Measurements from ENCODE around the gene NUTM1. TPM values are rescaled to one million over a fixed set of nuclear protein-coding genes. Genes with fewer than 3 reads are reported as not detected.

The NUTM1 gene
- total RNA-seq, 2 experiments from 2014 or later, result not detected

- no peak overlapping the region for H3K4me3 Mint-ChIP-seq
- ChIA-PET POLR2A (interaction anchor here (1.3 kb wide), 1 partner anchor 16 kb away, joined by 3 read pairs; no protein-coding TSS in a partner anchor), CTCF (no interaction called here)
- Histone ChIP-seq H3K4me1 (ENCODE audit: insufficient read depth, low read length) (no peaks in the 10 kb centered on the region), H3K36me3 (ENCODE audit: insufficient read depth, low read length) (peaks cover 33% of the 10 kb centered on the region), H3K4me3 (ENCODE audit: low read length) (no peak overlapping the region), H3K27me3 (ENCODE audit: control insufficient read depth in 1 of 2, insufficient read depth in 2 of 2, low read length in 2 of 2) (no peaks in the 10 kb centered on the region), H3K27ac (ENCODE audit: low read depth in 1 of 2, low read length in 2 of 2) (no peak overlapping the region), H3K9me3 (ENCODE audit: control insufficient read depth in 1 of 2, insufficient read depth in 1 of 2, low read length in 2 of 2) (no peaks in the 10 kb centered on the region)
- TF ChIP-seq CTCF (IDR thresholded peaks at IDR 0.05), result no peak
- H3K27ac Mint-ChIP-seq, result no peak overlapping the region
- DNase-seq (no peak), ATAC-seq (ENCODE audit: poor library complexity) (no peak)
- H3K9me3 Mint-ChIP-seq, result no peaks in the 10 kb centered on the region
- no peaks in the 10 kb centered on the region for H3K4me1 Mint-ChIP-seq (ENCODE audit: low read depth)
- intact Hi-C loops (cut with DNase I, micrococcal nuclease), result no loop called here
- no peaks in the 10 kb centered on the region for H3K27me3 Mint-ChIP-seq
- H3K36me3 Mint-ChIP-seq (ENCODE audit: low read depth), result peaks cover 38% of the 10 kb centered on the region
These were observed 10.5 kb downstream of the NUTM1 start for GRCh38 chr15:34353627-34354026.

- no peaks in the 10 kb centered on the region for H3K27me3 ChIP-seq (ENCODE audit: control insufficient read depth in 1 of 2, insufficient read depth in 2 of 2, low read length in 2 of 2)
- Mint-ChIP-seq H3K27me3 (no peaks in the 10 kb centered on the region), H3K4me3 (no peak overlapping the region), H3K36me3 (ENCODE audit: low read depth) (peaks cover 44% of the 10 kb centered on the region), H3K9me3 (no peaks in the 10 kb centered on the region), H3K27ac (no peak overlapping the region), H3K4me1 (ENCODE audit: low read depth) (no peaks in the 10 kb centered on the region)
- no peaks in the 10 kb centered on the region for H3K4me1 ChIP-seq (ENCODE audit: insufficient read depth, low read length)
- TF ChIP-seq CTCF (IDR thresholded peaks at IDR 0.05), result no peak
- ChIA-PET CTCF (no interaction called here), POLR2A (interaction anchor here (0.6 to 2.3 kb wide), 2 partner anchors 11 to 12 kb away, joined by 3 to 10 read pairs; partner anchors contain the start of gene LPCAT4)
- H3K36me3 ChIP-seq (ENCODE audit: insufficient read depth, low read length), result peaks cover 38% of the 10 kb centered on the region
- intact Hi-C loops (cut with DNase I, micrococcal nuclease), result no loop called here
- H3K9me3 ChIP-seq (ENCODE audit: control insufficient read depth in 1 of 2, insufficient read depth in 1 of 2, low read length in 2 of 2), result no peaks in the 10 kb centered on the region
- ATAC-seq (ENCODE audit: poor library complexity) (no peak), DNase-seq (no peak)
- no peak overlapping the region for H3K27ac ChIP-seq (ENCODE audit: low read depth in 1 of 2, low read length in 2 of 2)
- H3K4me3 ChIP-seq (ENCODE audit: low read length), result no peak overlapping the region
These were observed 11.2 kb downstream of the NUTM1 start for GRCh38 chr15:34354286-34354685.

GRCh38 chr15:34355241-34355640, 12.1 kb downstream of the NUTM1 start:
- H3K9me3 ChIP-seq (ENCODE audit: control insufficient read depth in 1 of 2, insufficient read depth in 1 of 2, low read length in 2 of 2), result no peaks in the 10 kb centered on the region
- peaks cover 48% of the 10 kb centered on the region for H3K36me3 ChIP-seq (ENCODE audit: insufficient read depth, low read length)
- ChIA-PET POLR2A (interaction anchor here (2.3 kb wide), 1 partner anchor 11 kb away, joined by 10 read pairs; the partner anchor contains the start of gene LPCAT4), CTCF (interaction anchor here (1.1 kb wide), 1 partner anchor 12 kb away, joined by 5 read pairs; the partner anchor contains the start of genes NOP10 and NUTM1)
- no peak for ATAC-seq (ENCODE audit: poor library complexity)
- Mint-ChIP-seq H3K4me3 (no peak overlapping the region), H3K27me3 (no peaks in the 10 kb centered on the region), H3K4me1 (ENCODE audit: low read depth) (no peaks in the 10 kb centered on the region), H3K27ac (no peak overlapping the region), H3K36me3 (ENCODE audit: low read depth) (peaks cover 53% of the 10 kb centered on the region), H3K9me3 (no peaks in the 10 kb centered on the region)
- H3K4me3 ChIP-seq (ENCODE audit: low read length), result no peak overlapping the region
- H3K27me3 ChIP-seq (ENCODE audit: control insufficient read depth in 1 of 2, insufficient read depth in 2 of 2, low read length in 2 of 2), result no peaks in the 10 kb centered on the region
- intact Hi-C loops (cut with DNase I, micrococcal nuclease), result no loop called here
- TF ChIP-seq CTCF (IDR thresholded peaks at IDR 0.05), result no peak
- H3K27ac ChIP-seq (ENCODE audit: low read depth in 1 of 2, low read length in 2 of 2), result no peak overlapping the region
- DNase-seq, result no peak
- no peaks in the 10 kb centered on the region for H3K4me1 ChIP-seq (ENCODE audit: insufficient read depth, low read length)
